Chondrocyte (in vitro differentiated cells): ENCODE data around the gene TRAK1. TPM values are rescaled to one million over a fixed set of nuclear protein-coding genes. Genes with fewer than 3 reads are reported as not detected.

ENCODE experiments used
- DNase-seq: peaks from one replicate; pipeline ENCODE4 v3.0.0; 2021; ENCODE audit warnings: mixed read lengths, low spot score
- H3K27ac Mint-ChIP-seq: one replicate; pipeline ENCODE4 v1.8.0; 2021; ENCODE audit warnings: mild to moderate bottlenecking, moderate library complexity, mixed read lengths; ENCODE audit not compliant: unreplicated experiment
- H3K27me3 Mint-ChIP-seq: 2 replicates; pipeline ENCODE4 v1.8.0; 2021; ENCODE audit warnings: low read depth, mixed read lengths
- H3K36me3 Mint-ChIP-seq: 2 replicates; pipeline ENCODE4 v1.8.0; 2021; ENCODE audit warnings: low read depth, mixed read lengths
- H3K4me1 Mint-ChIP-seq: 2 replicates; pipeline ENCODE4 v1.8.0; 2021; ENCODE audit warnings: low read depth, mild to moderate bottlenecking, mixed read lengths
- H3K4me3 Mint-ChIP-seq: one replicate; pipeline ENCODE4 v1.8.0; 2021; ENCODE audit warnings: mild to moderate bottlenecking, moderate library complexity, mixed read lengths; ENCODE audit not compliant: unreplicated experiment
- H3K9me3 Mint-ChIP-seq: 2 replicates; pipeline ENCODE4 v1.8.0; 2021; ENCODE audit warnings: low read depth, mixed read lengths
- total RNA-seq: library from RNA; stranded (reverse); gene quantifications from 3 replicates; pipeline ENCODE4 v1.2.1, GENCODE V29; 2021
- TF ChIP-seq, protein P1 (sequence below): fragments of 200-600 bp; sonication (generic); IDR thresholded peaks from 2 replicates; pipeline ENCODE4 v1.5.0; 2021; ENCODE audit warnings: antibody characterized with exemption, mild to moderate bottlenecking, moderate library complexity

Gene TRAK1
- total RNA-seq, 1 donor from 2014 or later: 53.7 TPM

DNA sequence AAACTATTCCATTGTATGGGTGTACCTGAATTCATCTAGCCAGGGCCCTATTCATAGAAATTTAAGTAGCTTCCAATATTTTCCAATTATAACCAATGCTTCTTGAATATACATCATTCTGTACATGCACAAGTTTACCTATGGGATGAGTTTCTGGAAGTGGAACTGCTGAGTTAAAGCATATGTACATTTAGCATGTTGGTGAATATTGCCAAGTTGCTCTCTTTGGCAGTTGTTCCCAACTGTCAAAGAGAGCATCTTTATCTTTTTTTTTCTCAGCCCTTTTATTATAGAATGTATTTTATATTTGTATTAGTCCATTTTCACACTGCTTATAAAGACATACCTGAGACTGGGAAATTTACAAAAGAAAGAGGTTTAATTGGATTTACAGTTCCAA is 183.1 kb downstream of the TRAK1 start:
- TF ChIP-seq, protein P1, sequence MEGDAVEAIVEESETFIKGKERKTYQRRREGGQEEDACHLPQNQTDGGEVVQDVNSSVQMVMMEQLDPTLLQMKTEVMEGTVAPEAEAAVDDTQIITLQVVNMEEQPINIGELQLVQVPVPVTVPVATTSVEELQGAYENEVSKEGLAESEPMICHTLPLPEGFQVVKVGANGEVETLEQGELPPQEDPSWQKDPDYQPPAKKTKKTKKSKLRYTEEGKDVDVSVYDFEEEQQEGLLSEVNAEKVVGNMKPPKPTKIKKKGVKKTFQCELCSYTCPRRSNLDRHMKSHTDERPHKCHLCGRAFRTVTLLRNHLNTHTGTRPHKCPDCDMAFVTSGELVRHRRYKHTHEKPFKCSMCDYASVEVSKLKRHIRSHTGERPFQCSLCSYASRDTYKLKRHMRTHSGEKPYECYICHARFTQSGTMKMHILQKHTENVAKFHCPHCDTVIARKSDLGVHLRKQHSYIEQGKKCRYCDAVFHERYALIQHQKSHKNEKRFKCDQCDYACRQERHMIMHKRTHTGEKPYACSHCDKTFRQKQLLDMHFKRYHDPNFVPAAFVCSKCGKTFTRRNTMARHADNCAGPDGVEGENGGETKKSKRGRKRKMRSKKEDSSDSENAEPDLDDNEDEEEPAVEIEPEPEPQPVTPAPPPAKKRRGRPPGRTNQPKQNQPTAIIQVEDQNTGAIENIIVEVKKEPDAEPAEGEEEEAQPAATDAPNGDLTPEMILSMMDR: no peak
- no peak overlapping the region for H3K27ac Mint-ChIP-seq

DNA sequence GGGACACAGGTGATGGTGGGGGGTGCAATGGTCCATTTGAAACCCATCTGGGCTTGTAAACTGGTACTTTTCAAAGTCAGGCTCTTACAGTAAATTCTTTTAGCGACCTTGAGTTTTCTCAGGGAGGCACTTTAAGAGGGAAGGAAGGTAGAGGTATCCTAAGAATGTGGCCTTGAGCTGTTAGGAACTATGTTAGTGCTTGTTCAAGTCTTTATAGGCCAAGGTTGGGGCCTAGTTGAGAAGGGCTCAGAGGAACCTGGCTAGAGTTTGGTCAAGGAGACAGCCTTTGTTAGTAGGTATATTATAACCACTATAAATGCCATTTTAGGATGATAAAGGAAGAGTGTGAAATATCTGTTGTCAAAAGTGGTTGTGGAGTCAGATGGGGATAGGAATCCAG is 184.1 kb downstream of the TRAK1 start:
- Mint-ChIP-seq H3K36me3 (no peaks in the 10 kb centered on the region), H3K27ac (no peak overlapping the region), H3K9me3 (peaks cover 10% of the 10 kb centered on the region), H3K4me1 (no peaks in the 10 kb centered on the region), H3K4me3 (no peak overlapping the region), H3K27me3 (peaks cover 47% of the 10 kb centered on the region)
- TF ChIP-seq, protein P1: no peak
- no peak for DNase-seq

More for the DNA sequence above, 183.1 kb downstream of the TRAK1 start:
- peaks cover 54% of the 10 kb centered on the region for H3K27me3 Mint-ChIP-seq
- H3K36me3 Mint-ChIP-seq: no peaks in the 10 kb centered on the region
- H3K4me1 Mint-ChIP-seq: no peaks in the 10 kb centered on the region
- no peak for DNase-seq
- no peak overlapping the region for H3K4me3 Mint-ChIP-seq
- peaks cover 3% of the 10 kb centered on the region for H3K9me3 Mint-ChIP-seq

Other genes with a start within 250 kb of the TRAK1 start
- gene ULK4, start 129.3 kb upstream of the TRAK1 start, total RNA-seq: 9.1 to 12.6 TPM (median 9.2 TPM) in 3 replicates
- not detected in 3 replicates for gene CCK, start 174.8 kb downstream of the TRAK1 start, total RNA-seq